ENCODE results near the gene BCKDHB. TPM values are rescaled to one million over a fixed set of nuclear protein-coding genes. Genes with fewer than 3 reads are reported as not detected.

BCKDHB gene
- polyA plus RNA-seq, 1 of the 3 experiments (the other 2 are of a cell fraction) = 19.9 TPM

- TF ChIP-seq RFX5 (IDR thresholded peaks at IDR 0.05; ENCODE audit: low read length) (no peak), REST (IDR thresholded peaks at IDR 0.05; ENCODE audit: low read depth, low read length) (no peak), FOXM1 (IDR thresholded peaks at IDR 0.05; ENCODE audit: low read depth) (no peak), JUND (IDR thresholded peaks at IDR 0.05) (no peak), SMC3 (IDR thresholded peaks at IDR 0.05; ENCODE audit: low read depth, low read length) (peak; percentile 64), ELF1 (IDR thresholded peaks at IDR 0.05) (no peak), EZH2phosphoT487 (IDR thresholded peaks at IDR 0.05; ENCODE audit: borderline replicate concordance, low read depth) (no peak), CHD2 (IDR thresholded peaks at IDR 0.05; ENCODE audit: low read length, partially characterized antibody) (no peak), GABPA (IDR thresholded peaks at IDR 0.05; ENCODE audit: low read depth) (no peak)
- TF ChIP-seq, protein P1, sequence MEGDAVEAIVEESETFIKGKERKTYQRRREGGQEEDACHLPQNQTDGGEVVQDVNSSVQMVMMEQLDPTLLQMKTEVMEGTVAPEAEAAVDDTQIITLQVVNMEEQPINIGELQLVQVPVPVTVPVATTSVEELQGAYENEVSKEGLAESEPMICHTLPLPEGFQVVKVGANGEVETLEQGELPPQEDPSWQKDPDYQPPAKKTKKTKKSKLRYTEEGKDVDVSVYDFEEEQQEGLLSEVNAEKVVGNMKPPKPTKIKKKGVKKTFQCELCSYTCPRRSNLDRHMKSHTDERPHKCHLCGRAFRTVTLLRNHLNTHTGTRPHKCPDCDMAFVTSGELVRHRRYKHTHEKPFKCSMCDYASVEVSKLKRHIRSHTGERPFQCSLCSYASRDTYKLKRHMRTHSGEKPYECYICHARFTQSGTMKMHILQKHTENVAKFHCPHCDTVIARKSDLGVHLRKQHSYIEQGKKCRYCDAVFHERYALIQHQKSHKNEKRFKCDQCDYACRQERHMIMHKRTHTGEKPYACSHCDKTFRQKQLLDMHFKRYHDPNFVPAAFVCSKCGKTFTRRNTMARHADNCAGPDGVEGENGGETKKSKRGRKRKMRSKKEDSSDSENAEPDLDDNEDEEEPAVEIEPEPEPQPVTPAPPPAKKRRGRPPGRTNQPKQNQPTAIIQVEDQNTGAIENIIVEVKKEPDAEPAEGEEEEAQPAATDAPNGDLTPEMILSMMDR (IDR thresholded peaks at IDR 0.05) = peak; percentile 86
Measured at GRCh38 chr6:80214436-80215022, 108.1 kb downstream of the BCKDHB start (continued).

- 56% methylated on average over 1 of the region's 1 CpG for WGBS (ENCODE audit: low lambda C conversion rate)
- peaks cover 4% of the 10 kb centered on the region for H3F3A ChIP-seq (replicated peaks; ENCODE audit: insufficient read depth)
- H2AFZ ChIP-seq (ENCODE audit: low read depth) = no peak overlapping the region
- no peaks in the 10 kb centered on the region for H4K20me1 ChIP-seq (ENCODE audit: insufficient read depth)
- H3K9me3 ChIP-seq = no peaks in the 10 kb centered on the region
- no peak overlapping the region for H3K4me2 ChIP-seq
- DNase-seq = no peak
- H3K4me3 ChIP-seq (ENCODE audit: low read depth in 2 of 2, low read length in 1 of 2) = no peak overlapping the region
- TF ChIP-seq YY1 (IDR thresholded peaks at IDR 0.05; ENCODE audit: low read depth) (no peak), POLR2AphosphoS5 (IDR thresholded peaks at IDR 0.05; ENCODE audit: low read depth, low read length) (no peak), REST (IDR thresholded peaks at IDR 0.05; ENCODE audit: low read depth, low read length) (no peak), ELF1 (IDR thresholded peaks at IDR 0.05) (no peak), CHD2 (IDR thresholded peaks at IDR 0.05; ENCODE audit: low read length, partially characterized antibody) (no peak), EP300 (IDR thresholded peaks at IDR 0.05; ENCODE audit: borderline replicate concordance in 1 of 2, low read depth in 1 of 2, low read length in 1 of 2) (no peak), NRF1 (IDR thresholded peaks at IDR 0.05; ENCODE audit: low read depth, low read length) (no peak), RFX5 (IDR thresholded peaks at IDR 0.05; ENCODE audit: low read length) (no peak), RXRA (IDR thresholded peaks at IDR 0.05; ENCODE audit: borderline replicate concordance, low read depth) (no peak)
- TF ChIP-seq, protein P2, sequence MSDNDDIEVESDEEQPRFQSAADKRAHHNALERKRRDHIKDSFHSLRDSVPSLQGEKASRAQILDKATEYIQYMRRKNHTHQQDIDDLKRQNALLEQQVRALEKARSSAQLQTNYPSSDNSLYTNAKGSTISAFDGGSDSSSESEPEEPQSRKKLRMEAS (IDR thresholded peaks at IDR 0.05; ENCODE audit: low read depth) = no peak
- no peaks in the 10 kb centered on the region for H3K27me3 ChIP-seq (ENCODE audit: insufficient read depth)
- peaks cover 0 to 4% of the 10 kb centered on the region in 2 experiments for H3K36me3 ChIP-seq (replicated peaks in 1 of 2; ENCODE audit: control insufficient read depth in 1 of 2, insufficient read depth in 2 of 2, low read length in 1 of 2)
- no peak overlapping the region for H3K9ac ChIP-seq
- H3K9me2 ChIP-seq = no peaks in the 10 kb centered on the region
- CTCF ChIA-PET = interaction anchor here (0.5 to 1.8 kb wide), 21 partner anchors 9 to 1539 kb away, joined by 3 to 21 read pairs (median 3); no protein-coding TSS in a partner anchor
- H3K27ac ChIP-seq (ENCODE audit: low read depth in 2 of 2, low read length in 1 of 2) = no peak overlapping the region
- POLR2A ChIA-PET = no interaction called here
- peaks cover 6 to 18% of the 10 kb centered on the region in 2 experiments; a peak in 3 of 4 replicates for H3K4me1 ChIP-seq (ENCODE audit: control insufficient read depth in 1 of 2, insufficient read depth in 2 of 2, low read depth in 1 of 2, low read length in 1 of 2)
- H3K79me2 ChIP-seq (ENCODE audit: insufficient read depth) = no peaks in the 10 kb centered on the region
Measured at GRCh38 chr6:80215063-80215462, 108.6 kb downstream of the BCKDHB start.

Data from SK-N-SH (cell line).